DOHH2 (cell line): ENCODE results near the gene MED29.

Source experiments
- EZH2phosphoT487 ChIP-seq: fragments of 200-600 bp; sonication (generic); IDR thresholded peaks from 2 replicates; pipeline ENCODE4 v1.6.1; 2017; ENCODE audit warnings: borderline replicate concordance, mild to moderate bottlenecking, antibody characterized with exemption, low read length, moderate library complexity, mixed read lengths
- TF ChIP-seq, protein P1 (sequence below): fragments of 200-600 bp; sonication (generic); IDR thresholded peaks from one replicate; pipeline ENCODE4 v1.5.1; 2014; ENCODE audit warnings: antibody characterized with exemption, mild to moderate bottlenecking, low read depth, low read length; ENCODE audit not compliant: poor library complexity, severe bottlenecking

DNA sequence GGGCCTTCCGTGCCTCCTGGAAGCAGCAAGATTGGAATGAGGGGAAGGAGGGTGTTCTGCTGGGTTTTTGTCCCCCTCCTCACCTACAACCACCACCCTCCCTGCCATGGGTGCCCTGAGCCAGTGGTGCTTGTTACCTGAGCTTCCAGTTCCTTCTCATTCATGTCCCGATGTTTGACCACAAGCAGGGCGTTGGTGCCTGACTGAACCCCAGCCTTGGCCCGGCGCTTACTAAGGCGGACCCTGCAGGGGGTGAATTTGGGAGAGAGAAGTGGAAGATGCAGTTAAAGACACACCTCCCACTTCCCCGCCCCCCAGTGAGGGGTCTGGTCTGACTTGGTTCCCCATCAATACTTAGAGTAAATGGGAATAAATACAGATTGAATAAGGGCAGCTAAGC is 4.6 kb upstream of the MED29 start:
- TF ChIP-seq, protein P1, sequence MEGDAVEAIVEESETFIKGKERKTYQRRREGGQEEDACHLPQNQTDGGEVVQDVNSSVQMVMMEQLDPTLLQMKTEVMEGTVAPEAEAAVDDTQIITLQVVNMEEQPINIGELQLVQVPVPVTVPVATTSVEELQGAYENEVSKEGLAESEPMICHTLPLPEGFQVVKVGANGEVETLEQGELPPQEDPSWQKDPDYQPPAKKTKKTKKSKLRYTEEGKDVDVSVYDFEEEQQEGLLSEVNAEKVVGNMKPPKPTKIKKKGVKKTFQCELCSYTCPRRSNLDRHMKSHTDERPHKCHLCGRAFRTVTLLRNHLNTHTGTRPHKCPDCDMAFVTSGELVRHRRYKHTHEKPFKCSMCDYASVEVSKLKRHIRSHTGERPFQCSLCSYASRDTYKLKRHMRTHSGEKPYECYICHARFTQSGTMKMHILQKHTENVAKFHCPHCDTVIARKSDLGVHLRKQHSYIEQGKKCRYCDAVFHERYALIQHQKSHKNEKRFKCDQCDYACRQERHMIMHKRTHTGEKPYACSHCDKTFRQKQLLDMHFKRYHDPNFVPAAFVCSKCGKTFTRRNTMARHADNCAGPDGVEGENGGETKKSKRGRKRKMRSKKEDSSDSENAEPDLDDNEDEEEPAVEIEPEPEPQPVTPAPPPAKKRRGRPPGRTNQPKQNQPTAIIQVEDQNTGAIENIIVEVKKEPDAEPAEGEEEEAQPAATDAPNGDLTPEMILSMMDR, result no peak
- no peak for TF ChIP-seq EZH2phosphoT487
